Panc1 (cell line): ENCODE results near the gene ATRNL1.

Experiments used
- CTCF ChIP-seq: fragments of 450-650 bp; IDR thresholded peaks from 2 replicates; pipeline ENCODE4 v1.5.1; 2017; ENCODE audit warnings: mild to moderate bottlenecking
- POLR2AphosphoS5 ChIP-seq: IDR thresholded peaks from 2 replicates; pipeline ENCODE4 v1.6.1; 2012; ENCODE audit warnings: mild to moderate bottlenecking, low read depth, low read length, moderate library complexity
- REST ChIP-seq, 2 experiments: IDR thresholded peaks; 2 replicates each; pipeline ENCODE4 v1.6.1; 2011 to 2012; ENCODE audit warnings: low read depth in 2 of 2, control low read depth in 1 of 2, low read length in 1 of 2, mild to moderate bottlenecking in 1 of 2, moderate library complexity in 1 of 2; ENCODE audit not compliant: insufficient read depth in 1 of 2
- TCF7L2 ChIP-seq: IDR thresholded peaks from 2 replicates; pipeline ENCODE4 v1.6.1; 2011; ENCODE audit warnings: mild to moderate bottlenecking, low read depth, low read length, inconsistent platforms

- TF ChIP-seq CTCF, result no peak
- TF ChIP-seq POLR2AphosphoS5, result no peak
- TF ChIP-seq REST (IDR thresholded peaks at IDR 0.05; ENCODE audit: insufficient read depth in 1 of 2, low read depth in 2 of 2, low read length in 1 of 2), result no peak
- no peak for TF ChIP-seq TCF7L2
Observed at GRCh38 chr10:115103700-115104099, 10.5 kb downstream of the ATRNL1 start.
